Peyer's patch (tissue), 4 donors: ENCODE measurements around the gene POGLUT2. TPM values are rescaled to one million over a fixed set of nuclear protein-coding genes. Genes with fewer than 3 reads are reported as not detected.

Experiments
- DNase-seq, 3 donors: peaks; one replicate each; pipeline ENCODE4 v3.0.0-alpha.2; 2017 to 2019
- H3K27ac ChIP-seq, 4 donors: fragments of 200-600 bp; sonication (generic); one replicate each; pipeline ENCODE4 v1.5.1; 2016 to 2019
- H3K27me3 ChIP-seq, 2 donors: fragments of 200-600 bp; sonication (generic); one replicate each; pipeline ENCODE4 v1.5.1; 2019
- H3K36me3 ChIP-seq, 3 donors: fragments of 200-600 bp; sonication (generic); one replicate each; pipeline ENCODE4 v1.5.1; 2016 to 2019
- H3K4me1 ChIP-seq, 4 donors: fragments of 200-600 bp; sonication (generic); one replicate each; pipeline ENCODE4 v1.5.1; 2016 to 2019
- H3K4me3 ChIP-seq, 4 donors: fragments of 200-600 bp; sonication (generic); 1 replicate in 3 of 4; 2 replicates in 1 of 4; pipeline ENCODE4 v1.5.1; 2016 to 2019; ENCODE audit warnings: mild to moderate bottlenecking in 1 of 4
- H3K9me3 ChIP-seq, 4 donors: fragments of 200-600 bp; sonication (generic); one replicate each; pipeline ENCODE4 v1.5.1; 2016 to 2019; ENCODE audit warnings: mild to moderate bottlenecking in 1 of 4
- POLR2A ChIP-seq, 2 donors: fragments of 450-650 bp; IDR thresholded peaks; one replicate each; pipeline ENCODE4 v1.5.1; 2017; ENCODE audit warnings: antibody characterized with exemption in 2 of 2, mild to moderate bottlenecking in 2 of 2, moderate library complexity in 2 of 2
- total RNA-seq, 4 donors: library from RNA; depleted of rRNA; stranded (reverse); fragments of >200 nt; gene quantifications; one replicate each; pipeline ENCODE4 v1.1.0, GENCODE V29; 2016
- TF ChIP-seq, protein P1 (sequence below), 6 experiments: fragments of 450-650 bp in 4 of 6; fragments of 200-600 bp in 2 of 6; sonication (generic) in 1 of 6; IDR thresholded peaks; one replicate each; pipeline ENCODE4 v1.5.1; 2017 to 2019; ENCODE audit warnings: antibody characterized with exemption in 6 of 6, mild to moderate bottlenecking in 3 of 6, moderate library complexity in 1 of 6

Gene POGLUT2
- total RNA-seq, 4 donors from 2014 or later, result 0.70 to 2.4 (median 1.5) TPM; not detected in 1

DNA sequence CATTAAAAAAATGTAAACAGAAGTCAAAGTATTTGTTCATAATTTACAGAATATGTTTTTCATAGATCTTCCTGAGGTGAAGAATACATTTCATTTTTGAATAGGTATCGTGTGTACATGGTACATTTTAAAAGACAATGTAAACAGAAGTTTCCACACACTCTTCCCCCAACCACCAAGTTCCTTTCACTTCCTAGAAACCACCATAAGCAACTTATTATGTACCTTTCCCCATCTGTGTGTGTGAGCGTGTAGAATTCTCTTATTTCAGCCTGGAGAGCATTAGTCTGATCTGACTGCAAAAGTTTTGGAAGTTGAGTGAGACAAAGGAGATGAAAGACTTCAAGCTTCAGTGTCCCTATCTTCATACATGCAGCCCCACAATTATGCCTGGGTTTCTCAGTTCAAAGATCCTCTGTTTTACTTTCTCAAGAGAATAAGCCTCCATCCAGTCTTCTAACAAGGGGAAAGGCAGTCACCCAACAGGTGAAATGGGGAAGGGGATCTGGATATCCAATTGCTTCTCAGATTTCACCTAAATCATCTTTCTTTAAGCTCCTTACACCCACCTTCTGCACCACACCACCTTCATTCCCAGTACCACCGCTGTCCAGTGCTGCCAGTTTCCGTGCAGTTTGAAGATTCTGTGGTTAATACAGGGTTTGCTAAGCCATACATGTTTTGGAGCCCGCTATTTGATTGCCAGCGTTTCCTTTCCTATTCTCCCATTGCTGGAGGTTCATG, 27.3 kb downstream of the POGLUT2 start:
- H3K9me3 ChIP-seq, result no peaks in the 10 kb centered on the region
- H3K4me1 ChIP-seq, result peaks cover 0 to 11% (median 3%) of the 10 kb centered on the region in 4 donors

DNA sequence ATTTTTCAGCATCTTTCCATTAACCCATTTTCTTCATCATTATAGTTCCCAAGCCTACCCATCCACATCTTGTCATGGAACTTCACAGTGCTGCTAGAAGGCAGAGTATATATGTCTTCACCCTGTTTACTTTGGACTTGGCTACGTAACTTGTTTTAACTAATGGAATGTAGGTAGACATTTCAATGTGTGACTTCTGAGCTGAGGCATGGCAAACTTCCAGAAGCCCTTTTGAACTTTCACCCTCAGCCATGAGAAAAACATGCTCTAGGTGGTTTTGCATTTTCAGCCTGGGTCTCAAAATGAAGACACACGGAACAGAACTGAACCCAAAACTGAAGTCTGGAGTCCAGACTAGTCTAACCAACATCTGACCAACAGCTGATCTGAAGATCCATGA, 28.3 kb downstream of the POGLUT2 start:
- peaks cover 0 to 11% (median 3%) of the 10 kb centered on the region in 4 donors for H3K4me1 ChIP-seq
- H3K9me3 ChIP-seq, result no peaks in the 10 kb centered on the region
- H3K4me3 ChIP-seq, result no peak overlapping the region
- H3K36me3 ChIP-seq, result no peaks in the 10 kb centered on the region
- TF ChIP-seq, protein P1, sequence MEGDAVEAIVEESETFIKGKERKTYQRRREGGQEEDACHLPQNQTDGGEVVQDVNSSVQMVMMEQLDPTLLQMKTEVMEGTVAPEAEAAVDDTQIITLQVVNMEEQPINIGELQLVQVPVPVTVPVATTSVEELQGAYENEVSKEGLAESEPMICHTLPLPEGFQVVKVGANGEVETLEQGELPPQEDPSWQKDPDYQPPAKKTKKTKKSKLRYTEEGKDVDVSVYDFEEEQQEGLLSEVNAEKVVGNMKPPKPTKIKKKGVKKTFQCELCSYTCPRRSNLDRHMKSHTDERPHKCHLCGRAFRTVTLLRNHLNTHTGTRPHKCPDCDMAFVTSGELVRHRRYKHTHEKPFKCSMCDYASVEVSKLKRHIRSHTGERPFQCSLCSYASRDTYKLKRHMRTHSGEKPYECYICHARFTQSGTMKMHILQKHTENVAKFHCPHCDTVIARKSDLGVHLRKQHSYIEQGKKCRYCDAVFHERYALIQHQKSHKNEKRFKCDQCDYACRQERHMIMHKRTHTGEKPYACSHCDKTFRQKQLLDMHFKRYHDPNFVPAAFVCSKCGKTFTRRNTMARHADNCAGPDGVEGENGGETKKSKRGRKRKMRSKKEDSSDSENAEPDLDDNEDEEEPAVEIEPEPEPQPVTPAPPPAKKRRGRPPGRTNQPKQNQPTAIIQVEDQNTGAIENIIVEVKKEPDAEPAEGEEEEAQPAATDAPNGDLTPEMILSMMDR (IDR thresholded peaks at IDR 0.05), result no peak
- no peak for TF ChIP-seq POLR2A (IDR thresholded peaks at IDR 0.05)
- H3K27ac ChIP-seq, result no peak overlapping the region
- H3K27me3 ChIP-seq, result no peaks in the 10 kb centered on the region
- no peak for DNase-seq

More for the DNA sequence above, 27.3 kb downstream of the POGLUT2 start:
- Histone ChIP-seq H3K27me3 (no peaks in the 10 kb centered on the region), H3K36me3 (no peaks in the 10 kb centered on the region), H3K27ac (no peak overlapping the region), H3K4me3 (no peak overlapping the region)
- TF ChIP-seq, protein P1 (IDR thresholded peaks at IDR 0.05), result no peak
- no peak for TF ChIP-seq POLR2A (IDR thresholded peaks at IDR 0.05)
- no peak for DNase-seq

DNA sequence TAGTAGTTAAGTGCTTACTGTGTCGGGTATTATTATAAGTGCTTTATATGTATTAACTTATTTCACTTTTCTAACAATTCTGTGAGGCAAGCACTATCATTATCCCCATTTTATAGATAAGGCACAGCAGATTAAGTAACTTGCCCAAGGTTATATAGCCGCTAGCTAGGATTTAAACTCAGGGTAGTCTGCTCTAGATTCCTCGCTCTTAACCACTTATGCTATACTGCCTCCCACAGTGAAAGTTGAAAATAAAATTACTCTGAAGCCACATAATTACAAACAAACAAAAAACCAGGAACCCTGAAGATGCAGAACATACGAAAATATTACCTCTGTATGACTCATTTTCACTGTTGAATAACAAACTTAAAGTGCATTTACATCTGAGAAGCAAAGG, 29.1 kb downstream of the POGLUT2 start:
- Histone ChIP-seq H3K4me1 (peaks cover 0 to 11% (median 3%) of the 10 kb centered on the region in 4 donors), H3K36me3 (no peaks in the 10 kb centered on the region), H3K27ac (no peak overlapping the region), H3K27me3 (no peaks in the 10 kb centered on the region), H3K9me3 (no peaks in the 10 kb centered on the region), H3K4me3 (no peak overlapping the region)
- TF ChIP-seq, protein P1 (IDR thresholded peaks at IDR 0.05), result no peak
- no peak for TF ChIP-seq POLR2A (IDR thresholded peaks at IDR 0.05)
- DNase-seq, result no peak

DNA sequence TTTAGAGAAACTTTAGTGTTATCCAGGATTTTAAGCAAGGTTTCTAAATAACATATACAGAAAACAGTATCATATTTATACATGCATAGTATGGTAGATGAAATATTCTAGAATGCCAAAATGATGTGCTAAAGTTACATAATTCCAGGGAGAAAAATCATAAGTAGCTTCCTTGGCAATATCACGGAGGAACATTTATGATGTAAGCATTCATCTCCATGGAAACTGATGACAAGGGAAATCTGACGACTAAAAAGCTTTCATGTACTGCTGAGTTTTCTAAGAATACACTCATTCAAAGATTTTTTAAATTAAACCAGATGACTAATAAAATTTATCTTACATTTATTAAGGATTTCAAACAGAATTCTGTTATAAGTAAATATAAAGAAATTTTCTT, 29.9 kb downstream of the POGLUT2 start:
- TF ChIP-seq, protein P1 (IDR thresholded peaks at IDR 0.05), result no peak
- TF ChIP-seq POLR2A (IDR thresholded peaks at IDR 0.05), result no peak
- DNase-seq, result no peak
- Histone ChIP-seq H3K27ac (no peak overlapping the region), H3K4me1 (peaks cover 0 to 6% (median 3%) of the 10 kb centered on the region in 4 donors), H3K36me3 (no peaks in the 10 kb centered on the region), H3K27me3 (no peaks in the 10 kb centered on the region), H3K4me3 (no peak overlapping the region), H3K9me3 (no peaks in the 10 kb centered on the region)

DNA sequence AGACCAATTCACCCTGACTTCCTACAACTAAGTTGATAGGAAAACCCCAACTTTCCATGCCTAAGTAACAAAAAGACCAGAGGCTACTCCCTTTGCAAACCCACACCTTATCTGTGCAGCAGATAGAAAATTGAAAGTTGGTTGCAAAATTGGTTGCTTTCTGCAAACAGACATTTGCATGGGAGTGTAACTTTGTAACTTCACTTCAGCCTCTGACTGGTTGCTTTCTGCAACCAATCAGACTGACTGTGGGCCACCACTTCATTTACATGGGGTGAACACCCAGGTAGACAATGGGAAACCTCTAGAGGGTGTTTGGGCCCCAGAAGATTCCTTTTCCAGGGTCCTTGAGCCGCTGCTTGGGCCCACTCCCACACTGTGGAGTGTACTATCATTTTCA, 35.0 kb downstream of the POGLUT2 start:
- H3K4me3 ChIP-seq, result no peak overlapping the region
- no peaks in the 10 kb centered on the region for H3K36me3 ChIP-seq
- no peaks in the 10 kb centered on the region for H3K4me1 ChIP-seq
- TF ChIP-seq, protein P1 (IDR thresholded peaks at IDR 0.05), result no peak
- TF ChIP-seq POLR2A (IDR thresholded peaks at IDR 0.05), result no peak
- no peak for DNase-seq
- no peaks in the 10 kb centered on the region for H3K27me3 ChIP-seq
- H3K9me3 ChIP-seq, result no peaks in the 10 kb centered on the region
- no peak overlapping the region for H3K27ac ChIP-seq
